NCI-H1930 (cell line): Measurements from ENCODE around the gene RGL2.
"Not testable (repeated sequence)": the region's sequence is repeated elsewhere in the genome, so short reads cannot be mapped to it uniquely, and the experiment has no call there.

Experiments
- DNase-seq, 2 experiments: peaks; one replicate each; lab custom pipeline; 2025; lab: John Stamatoyannopoulos, UW

The RGL2 gene

GRCh38 chr6:33273924-33274902 lies 24.5 kb downstream of the RGL2 start:
- DNase-seq, result no peak

GRCh38 chr6:33273129-33273923 lies 25.4 kb downstream of the RGL2 start:
- DNase-seq, result no peak

DNA sequence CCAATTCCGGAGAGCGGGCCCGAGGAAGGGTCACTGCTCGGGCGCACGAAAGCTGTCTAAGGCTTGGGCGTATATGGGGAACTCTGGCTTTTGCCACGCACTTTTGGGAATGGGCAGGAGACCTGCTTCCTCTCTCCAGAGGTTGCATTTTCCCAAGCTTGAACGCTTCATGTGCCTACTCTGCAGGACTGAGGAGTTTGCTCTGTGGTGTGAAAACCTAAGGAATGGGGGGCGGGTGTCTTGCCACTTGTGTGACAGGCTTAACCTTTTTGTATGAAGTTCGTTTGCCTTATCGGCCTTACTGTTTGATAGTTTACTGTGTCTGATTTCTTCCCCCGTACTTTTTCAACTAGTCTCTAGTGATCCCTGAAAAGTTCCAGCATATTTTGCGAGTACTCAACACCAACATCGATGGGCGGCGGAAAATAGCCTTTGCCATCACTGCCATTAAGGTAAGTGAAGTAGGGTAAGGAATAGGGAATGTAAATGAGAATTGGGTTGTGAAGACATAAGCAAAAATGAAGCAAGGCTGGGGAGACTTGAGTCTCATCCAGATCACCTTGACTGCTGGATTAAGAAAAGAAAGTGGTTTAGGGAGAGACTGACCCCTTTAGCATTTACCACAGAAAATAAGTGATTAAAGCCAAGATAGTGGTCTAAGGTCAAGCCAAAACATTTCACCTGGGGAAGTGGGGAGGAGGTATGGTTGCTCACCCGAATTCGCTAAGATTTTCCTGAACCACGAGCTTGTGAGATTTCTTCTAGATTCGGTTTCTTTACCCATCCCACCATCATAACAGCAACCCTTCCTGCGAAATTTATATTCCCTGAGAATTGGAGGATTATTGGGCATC lies 26.2 kb downstream of the RGL2 start:
- no peak for DNase-seq

DNA sequence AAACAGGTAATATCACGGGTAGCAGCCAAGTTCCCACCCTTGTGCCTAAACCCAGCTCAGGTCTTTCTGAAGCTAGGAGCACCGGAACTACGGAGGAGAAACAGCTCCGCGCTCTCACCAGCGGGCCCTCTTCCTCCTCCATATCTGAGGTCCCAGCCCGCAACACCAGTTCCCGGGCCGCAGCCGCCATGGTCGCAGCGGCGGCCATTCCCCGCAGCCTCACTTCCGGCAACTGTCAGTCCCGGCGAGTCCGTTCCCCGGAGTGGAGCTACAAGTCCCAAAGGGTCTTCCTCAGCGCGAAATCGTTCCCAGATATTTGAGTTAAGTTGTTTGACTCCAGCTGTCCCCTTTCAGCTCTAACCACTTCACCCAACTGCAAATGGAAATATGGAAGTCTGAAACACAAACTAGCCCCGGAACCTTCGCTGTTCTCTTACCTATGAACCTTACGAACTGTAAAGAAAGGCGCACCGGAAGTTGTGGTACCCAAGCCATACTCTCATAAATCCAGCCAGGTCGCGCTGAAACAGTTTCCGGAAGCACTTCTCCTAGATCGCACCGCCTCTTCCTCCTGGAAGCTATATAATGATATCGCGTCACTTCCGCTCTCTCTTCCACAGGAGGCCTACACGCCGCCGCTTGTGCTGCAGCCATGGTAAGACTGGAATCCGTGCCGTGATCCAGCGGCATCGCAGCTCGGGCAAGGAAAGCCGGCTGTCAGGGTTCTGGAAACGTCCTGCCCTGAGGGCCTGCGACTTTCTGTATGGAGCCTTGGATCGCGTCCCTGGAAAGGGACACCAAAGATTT lies 27.1 kb downstream of the RGL2 start, which contains the start of the genes RPS18 and VPS52:
RPS18 (plus strand) TSS at position 608 of the 807 bp plus-strand sequence; CDS start at position 653, 45 bp downstream.
VPS52 (minus strand) TSS at position 409 of the 807 bp plus-strand sequence; CDS start at position 208, 201 bp downstream.
- DNase-seq, result peak; percentile 97 to 98

DNA sequence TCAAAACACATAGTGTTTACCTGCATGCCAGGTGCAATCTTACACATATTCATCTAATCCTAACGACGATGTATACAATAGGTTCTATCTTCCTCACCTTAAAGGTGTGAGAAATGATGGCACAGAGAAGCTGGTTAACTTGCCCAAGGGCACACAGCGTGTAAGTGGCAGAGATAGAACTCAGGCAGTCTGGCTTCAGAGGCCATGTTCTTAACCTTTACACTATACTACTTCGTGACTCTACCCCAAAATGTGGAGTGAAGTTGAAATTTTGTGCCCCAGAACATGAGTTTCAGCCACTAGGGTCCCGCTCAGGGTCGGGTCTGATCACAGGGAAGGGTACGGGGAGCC lies 27.6 kb downstream of the RGL2 start:
- no peak for DNase-seq

GRCh38 chr6:33264015-33264414 lies 34.7 kb downstream of the RGL2 start:
- no peak for DNase-seq

- not testable (repeated sequence) for DNase-seq
These were observed 36.3 kb downstream of the RGL2 start for GRCh38 chr6:33262490-33262889.

- no peak for DNase-seq
These were observed 39.7 kb downstream of the RGL2 start for GRCh38 chr6:33259032-33259431.

GRCh38 chr6:33254591-33254990 lies 44.2 kb downstream of the RGL2 start:
- DNase-seq, result no peak

- DNase-seq, result no peak
These were observed 46.0 kb downstream of the RGL2 start for GRCh38 chr6:33252759-33253158.

- DNase-seq, result no peak
These were observed 47.2 kb downstream of the RGL2 start for GRCh38 chr6:33251395-33252012.

DNA sequence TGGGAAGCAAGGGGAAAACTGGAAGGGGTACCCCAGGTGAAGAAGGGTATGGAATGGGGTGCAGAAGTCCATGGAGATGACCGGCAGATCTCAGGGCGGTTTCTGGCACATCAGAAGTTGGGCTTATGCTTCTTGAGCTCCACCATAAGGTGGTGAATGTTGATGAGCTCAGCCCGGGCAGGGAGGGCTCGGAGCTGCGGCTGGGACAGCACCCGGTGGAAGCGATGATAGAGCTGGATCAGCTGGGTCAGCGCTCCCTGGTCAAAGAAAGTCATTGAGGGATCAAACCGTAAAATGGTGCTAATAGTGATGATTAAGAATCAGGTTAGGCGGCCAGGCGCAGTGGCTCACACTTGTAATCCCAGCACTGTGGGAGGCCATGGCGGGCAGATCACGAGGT lies 48.0 kb downstream of the RGL2 start:
- no peak for DNase-seq

GRCh38 chr6:33249732-33250630 lies 48.8 kb downstream of the RGL2 start:
- no peak for DNase-seq

GRCh38 chr6:33248932-33249731 lies 49.6 kb downstream of the RGL2 start:
- peak; percentile 92 to 96 for DNase-seq

GRCh38 chr6:33248643-33248931 lies 50.2 kb downstream of the RGL2 start:
- DNase-seq, result no peak

GRCh38 chr6:33247977-33248642 lies 50.6 kb downstream of the RGL2 start:
- DNase-seq, result peak; percentile 63 to 74

- DNase-seq, result no peak
These were observed 55.3 kb downstream of the RGL2 start for GRCh38 chr6:33243476-33243875.

- no peak for DNase-seq
These were observed 56.8 kb downstream of the RGL2 start for GRCh38 chr6:33241968-33242367.
